GM19025 (cell line): ENCODE measurements around the gene RAD51B.
"Not testable (repeated sequence)": the region's sequence is repeated elsewhere in the genome, so short reads cannot be mapped to it uniquely, and the experiment has no call there.

Source experiments
- ATAC-seq: cut with Tn5 transposase; IDR thresholded peaks from one replicate; pipeline ENCODE4 v1.9.1; 2021; ENCODE audit warnings: mild to moderate bottlenecking, low read depth, moderate library complexity; ENCODE audit not compliant: unreplicated experiment

RAD51B gene

DNA sequence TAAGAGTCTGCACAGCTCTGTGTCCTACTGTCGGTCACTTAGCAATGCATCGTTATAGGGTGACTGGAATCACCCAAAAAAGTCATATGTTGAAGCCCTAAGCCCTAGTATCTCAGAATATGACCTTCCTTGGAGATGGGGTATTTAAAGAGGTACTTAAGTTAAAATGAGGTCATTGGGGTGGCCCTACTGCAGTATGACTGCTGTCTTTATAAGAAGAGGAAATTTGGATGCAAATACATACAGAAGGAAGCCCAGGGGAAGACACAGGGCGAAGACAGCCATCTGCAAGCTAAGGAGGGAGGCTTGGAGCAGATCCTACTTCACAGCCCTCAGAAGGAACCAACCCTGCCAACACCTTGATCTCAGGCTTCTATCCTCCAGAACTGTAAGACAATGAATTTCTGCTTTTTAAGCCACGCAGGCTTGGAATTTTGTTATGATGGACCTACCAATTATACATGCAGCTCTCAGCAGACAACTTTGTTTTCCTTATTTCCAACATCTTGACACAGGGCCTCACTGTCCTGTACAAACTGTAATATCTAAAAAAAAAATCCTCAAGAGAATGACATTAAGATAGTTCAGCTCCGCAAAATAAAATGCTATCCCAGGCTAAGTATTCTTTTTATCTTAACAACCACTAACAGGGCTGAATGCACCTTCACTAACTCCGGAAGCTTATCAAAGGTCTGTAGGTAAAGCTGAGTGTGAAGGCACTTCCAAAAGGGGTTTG, 932.9 kb downstream of the RAD51B start:
- no peak for ATAC-seq

- no peak for ATAC-seq
Observed at GRCh38 chr14:68753690-68754089, 934.1 kb downstream of the RAD51B start.

- no peak for ATAC-seq
Observed at GRCh38 chr14:68755016-68755353, 935.4 kb downstream of the RAD51B start.

GRCh38 chr14:68756000-68756481, 936.5 kb downstream of the RAD51B start:
- ATAC-seq = no peak

DNA sequence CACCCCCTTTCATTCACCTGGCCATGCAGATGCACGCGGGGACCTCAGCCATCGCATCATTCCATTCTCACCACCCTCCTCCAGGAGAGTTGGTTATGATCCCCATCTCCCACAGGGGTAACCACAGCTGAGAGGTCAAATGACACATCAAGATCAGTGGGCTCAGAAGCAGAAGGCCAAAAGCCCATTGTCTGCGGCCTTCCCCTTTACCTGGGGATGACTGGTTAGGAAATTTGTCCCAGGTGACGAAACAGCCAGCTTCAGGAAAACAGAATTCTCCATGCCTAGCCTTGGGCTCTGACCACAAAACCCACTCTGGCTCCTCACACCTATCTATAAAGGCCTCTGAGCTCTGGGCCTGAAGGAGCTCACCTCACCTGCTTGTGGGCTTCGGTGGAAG, 937.2 kb downstream of the RAD51B start:
- no peak for ATAC-seq

- ATAC-seq = no peak
Observed at GRCh38 chr14:68757618-68758081, 938.1 kb downstream of the RAD51B start.

GRCh38 chr14:68758301-68758700, 938.7 kb downstream of the RAD51B start:
- no peak for ATAC-seq

DNA sequence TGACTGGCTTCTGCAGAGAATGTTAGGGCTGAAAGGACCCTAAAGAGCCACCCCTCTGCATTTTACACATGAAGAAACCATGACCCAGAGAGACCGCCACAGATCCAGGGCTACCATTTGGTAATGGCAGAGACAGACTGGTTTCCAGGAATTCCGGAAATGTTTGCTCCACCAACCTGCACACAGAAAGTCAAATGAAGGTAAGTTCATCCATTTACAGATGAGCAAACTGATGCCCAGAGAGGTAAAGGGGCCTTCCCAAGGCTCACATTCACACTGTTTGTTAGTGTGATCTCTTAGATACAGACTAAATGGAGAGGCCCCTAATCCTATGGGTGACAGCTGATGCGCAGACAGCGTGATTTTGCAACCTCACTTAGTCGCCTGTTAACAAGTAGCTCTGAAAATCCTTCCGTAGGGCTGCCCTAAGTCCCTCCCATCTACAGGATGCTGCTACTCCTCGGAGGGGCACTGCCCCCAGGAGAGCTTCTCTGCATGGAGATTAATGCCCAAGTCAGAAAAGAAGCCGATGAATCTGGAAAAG, 939.5 kb downstream of the RAD51B start:
- ATAC-seq = no peak

DNA sequence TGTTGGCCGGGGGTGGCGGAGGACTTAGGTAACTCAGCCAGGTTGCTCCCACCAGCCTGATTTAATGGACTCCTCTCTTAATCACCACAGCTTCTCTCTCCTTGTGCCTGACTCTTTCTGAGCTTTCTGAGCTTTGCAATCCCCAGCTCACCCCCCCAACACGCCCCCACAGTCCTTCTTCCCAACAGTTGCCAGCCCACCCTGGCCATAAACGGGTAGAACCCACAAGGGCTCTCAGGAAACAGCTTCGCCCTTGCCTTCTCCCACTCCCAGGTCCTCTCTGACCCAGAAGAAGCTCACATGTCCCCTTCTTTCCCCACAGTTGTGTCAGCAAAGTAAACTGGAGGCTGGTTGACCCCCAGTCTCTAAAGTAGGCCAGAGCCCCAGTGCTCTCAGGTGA, 940.4 kb downstream of the RAD51B start:
- ATAC-seq = no peak

GRCh38 chr14:68760761-68761160, 941.2 kb downstream of the RAD51B start:
- ATAC-seq = no peak

GRCh38 chr14:68761391-68761790, 941.8 kb downstream of the RAD51B start:
- no peak for ATAC-seq

GRCh38 chr14:68762953-68763764, 943.6 kb downstream of the RAD51B start:
- no peak for ATAC-seq

DNA sequence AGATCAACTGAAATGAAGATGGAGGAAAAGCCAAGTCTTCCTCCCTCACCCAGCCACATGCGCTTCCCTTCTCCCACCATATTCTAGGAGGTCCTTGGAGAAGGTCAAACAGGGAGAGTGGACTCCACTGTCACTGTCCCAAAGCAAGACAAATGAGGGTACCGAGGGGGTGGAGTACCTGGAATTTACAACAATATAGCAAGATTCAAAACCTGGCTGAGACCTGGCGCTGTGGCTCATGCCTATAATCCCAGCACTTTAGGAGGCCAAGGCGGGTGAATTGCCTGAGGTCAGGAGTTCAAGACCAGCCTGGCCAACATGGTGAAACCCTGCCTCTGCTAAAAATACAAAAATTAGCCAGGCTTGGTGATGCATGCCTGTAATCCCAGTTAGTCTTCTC, 944.3 kb downstream of the RAD51B start:
- ATAC-seq = not testable (repeated sequence)

DNA sequence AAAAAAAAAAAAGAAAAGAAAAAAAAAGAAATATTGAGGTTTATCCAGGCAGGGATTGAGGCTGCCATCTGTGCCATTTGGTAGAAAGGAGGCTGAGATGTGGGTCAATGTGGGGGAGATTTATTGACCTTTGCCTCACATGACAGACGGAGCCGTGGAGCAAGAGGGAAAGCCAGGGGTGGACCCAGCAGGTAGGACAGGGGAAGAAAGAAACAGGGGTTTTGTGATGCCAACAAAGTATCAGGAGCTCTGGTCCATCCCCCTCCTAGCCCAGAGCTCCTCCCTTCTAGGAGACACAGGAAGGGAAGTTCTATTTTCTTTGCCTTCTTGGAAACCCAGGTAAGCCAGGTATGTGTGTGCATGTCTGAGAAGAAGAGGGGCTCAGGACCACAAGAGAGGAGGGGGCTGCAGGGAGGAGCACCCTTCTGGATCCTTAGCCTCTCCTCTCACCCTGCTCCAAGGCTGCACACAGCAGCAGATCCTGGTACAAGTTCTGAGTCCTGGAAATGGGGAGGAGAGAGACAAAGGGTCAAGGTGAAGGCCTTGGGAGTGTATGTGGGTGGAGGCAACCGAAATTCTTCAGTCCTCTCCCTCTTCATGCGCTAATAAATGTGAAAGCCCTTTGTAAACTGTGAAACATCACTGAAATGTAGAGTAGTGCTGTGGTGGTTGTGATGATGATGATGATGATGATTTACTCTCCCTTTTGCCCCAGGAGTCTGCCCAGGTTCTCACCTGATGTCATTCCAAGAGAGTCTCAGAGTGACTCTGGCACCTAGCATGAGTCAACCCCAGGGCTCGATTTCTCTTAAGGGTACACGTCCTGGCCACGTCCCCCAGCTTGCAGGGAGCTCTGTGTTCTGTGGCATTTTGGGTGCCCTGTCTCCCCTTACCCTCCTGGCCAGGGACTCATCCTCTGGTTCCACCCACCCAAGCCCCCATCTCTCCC, 947.0 kb downstream of the RAD51B start:
- ATAC-seq = no peak

DNA sequence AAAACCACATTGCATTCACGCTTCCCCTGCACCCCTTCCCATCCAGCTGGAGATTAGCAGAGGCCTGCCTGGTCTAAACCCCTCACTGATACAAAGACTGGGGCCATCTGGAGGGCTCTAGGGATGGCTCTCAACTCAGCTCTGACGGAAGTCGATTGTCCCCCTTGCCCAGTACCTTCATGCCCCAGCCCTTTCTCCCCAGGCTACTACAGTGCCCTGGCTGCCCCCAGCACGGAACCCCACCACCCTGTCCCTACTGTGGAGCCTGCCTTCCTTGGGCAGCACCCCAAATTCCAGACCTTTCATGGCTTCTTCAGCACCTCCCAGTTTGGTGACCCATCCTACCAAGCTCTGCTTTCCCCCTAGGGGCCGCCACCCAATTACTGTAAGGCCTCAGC, 947.7 kb downstream of the RAD51B start:
- ATAC-seq = no peak

DNA sequence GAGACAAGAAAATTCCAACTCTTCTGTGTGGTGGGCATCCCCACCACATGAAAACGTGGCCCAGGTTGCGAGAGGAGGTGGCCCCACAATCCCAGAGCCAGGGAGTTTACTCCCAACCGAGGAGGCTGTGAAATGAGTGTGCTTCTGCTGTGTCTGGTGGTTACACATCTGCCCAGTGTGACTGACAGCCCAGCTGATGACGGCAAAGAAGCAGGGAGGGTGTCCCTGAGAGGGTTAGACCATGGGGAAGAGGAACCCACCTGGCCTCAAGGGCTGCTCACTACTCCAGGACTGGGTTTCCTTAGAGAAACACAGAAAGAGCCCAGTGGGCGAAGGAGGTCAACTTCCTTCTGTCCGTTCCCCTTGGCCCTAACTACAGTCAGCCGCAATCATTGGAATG, 948.7 kb downstream of the RAD51B start:
- no peak for ATAC-seq

DNA sequence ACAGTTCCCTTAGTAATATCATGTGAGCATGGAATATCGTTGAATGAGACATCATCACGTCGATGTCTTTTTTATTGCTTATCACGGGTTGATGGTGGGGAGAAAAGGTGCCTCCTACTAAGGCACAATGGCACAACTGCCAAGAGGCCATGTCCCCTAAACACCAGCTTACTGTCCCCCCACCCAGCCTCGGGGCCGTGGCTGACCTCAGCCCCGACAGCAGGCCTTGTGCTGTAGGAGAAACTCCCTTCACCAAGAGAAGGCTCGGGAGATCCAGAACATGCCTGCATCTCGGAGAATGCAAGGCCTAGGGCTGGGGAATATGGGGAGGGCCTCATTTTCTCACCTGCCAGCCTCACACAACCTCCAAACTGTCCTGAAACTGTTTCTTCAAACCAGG, 950.5 kb downstream of the RAD51B start:
- no peak for ATAC-seq

- ATAC-seq = no peak
Observed at GRCh38 chr14:68770553-68771286, 951.1 kb downstream of the RAD51B start.

- ATAC-seq = no peak
Observed at GRCh38 chr14:68771631-68772030, 952.1 kb downstream of the RAD51B start.
